Right lobe of liver (tissue), 4 donors: ENCODE measurements around the gene DARS2.

ENCODE experiments used
- CTCF ChIP-seq, 4 donors: fragments of 200-600 bp in 3 of 4; fragments of 450-650 bp in 1 of 4; IDR thresholded peaks; one replicate each; pipeline versions ENCODE4 v1.5.1 to v1.8.0; 2016 to 2022; ENCODE audit warnings: antibody characterized with exemption in 4 of 4, mild to moderate bottlenecking in 2 of 4
- POLR2A ChIP-seq: fragments of 450-650 bp; IDR thresholded peaks from one replicate; pipeline ENCODE4 v1.6.1; 2017; ENCODE audit warnings: antibody characterized with exemption, mild to moderate bottlenecking
- donor health status: DM: no; HTN: no; CAD: no.
- donor health status: DM: no; HTN: no; CAD: no.
- donor health status: DM: no; HTN: yes; CAD: no.

GRCh38 chr1:173853074-173853473 is 28.6 kb downstream of the DARS2 start:
- no peak for TF ChIP-seq CTCF (IDR thresholded peaks at IDR 0.05)
- no peak for TF ChIP-seq POLR2A
